Adrenal gland (tissue), 5 donors: ENCODE results near the gene PTGER4.

ENCODE experiments used
- CTCF ChIP-seq, 6 experiments: fragments of 450-650 bp in 4 of 6; fragments of 200-600 bp in 2 of 6; sonication (generic) in 1 of 6; IDR thresholded peaks; 1 replicate in 5 of 6; 2 replicates in 1 of 6; pipeline versions ENCODE4 v1.5.1 to v1.8.0; 2016 to 2021; ENCODE audit warnings: antibody characterized with exemption in 6 of 6, mild to moderate bottlenecking in 2 of 6, moderate library complexity in 1 of 6
- POLR2A ChIP-seq, 2 donors: fragments of 450-650 bp; IDR thresholded peaks; one replicate each; pipeline ENCODE4 v1.6.1; 2017; ENCODE audit warnings: antibody characterized with exemption in 2 of 2, mild to moderate bottlenecking in 2 of 2, moderate library complexity in 1 of 2
- donor health status: DM: no; HTN: no; CAD: no.

- no peak for TF ChIP-seq POLR2A (IDR thresholded peaks at IDR 0.05)
- peak in 1 of 6 experiments; percentile 10 for TF ChIP-seq CTCF (IDR thresholded peaks at IDR 0.05)
Observed at GRCh38 chr5:40733879-40734563, 54.3 kb downstream of the PTGER4 start.
